HCT116 (cell line): ENCODE measurements around the gene ANKRD18A.

Experiments used
- EZH2 ChIP-seq: fragments of 200-600 bp; sonication (generic); IDR thresholded peaks from 2 replicates; pipeline ENCODE4 v1.6.1; 2017; ENCODE audit warnings: antibody characterized with exemption, mixed run types
- JUND ChIP-seq: IDR thresholded peaks from 2 replicates; pipeline ENCODE4 v1.6.1; 2012
- POLR2A ChIP-seq: IDR thresholded peaks from 2 replicates; pipeline ENCODE4 v1.7.0; 2011; ENCODE audit warnings: borderline replicate concordance; ENCODE audit not compliant: insufficient read depth, insufficient read length; ENCODE audit errors: extremely low read depth
- POLR2AphosphoS5 ChIP-seq: IDR thresholded peaks from 2 replicates; pipeline ENCODE4 v1.6.1; 2011; ENCODE audit warnings: mild to moderate bottlenecking, low read depth, low read length, moderate library complexity
- SP1 ChIP-seq: IDR thresholded peaks from 2 replicates; pipeline ENCODE4 v1.6.1; 2012; ENCODE audit warnings: low read depth
- YY1 ChIP-seq: IDR thresholded peaks from 2 replicates; pipeline ENCODE4 v1.6.1; 2011; ENCODE audit warnings: low read length, low read depth, moderate library complexity, mild to moderate bottlenecking; ENCODE audit not compliant: insufficient replicate concordance; ENCODE audit errors: extremely low read depth
- ZNF274 ChIP-seq: fragments of 200-500 bp; sonication (Bioruptor generic); IDR thresholded peaks from 2 replicates; pipeline ENCODE4 v1.6.1; 2014; ENCODE audit warnings: mild to moderate bottlenecking, low read depth, low read length, inconsistent platforms
- TF ChIP-seq, protein P1 (sequence below): IDR thresholded peaks from 2 replicates; pipeline ENCODE4 v1.6.1; 2012
- TF ChIP-seq, protein P2 (sequence below), 3 experiments: fragments of 200-600 bp in 1 of 3; sonication (generic) in 1 of 3; IDR thresholded peaks in 2 of 3; conservative IDR thresholded peaks in 1 of 3; 2 replicates each; pipeline ENCODE4 v1.5.1; 2012 to 2017; ENCODE audit warnings: low read depth in 2 of 3, low read length in 2 of 3, antibody characterized with exemption in 1 of 3, borderline replicate concordance in 1 of 3, control low read depth in 1 of 3, mild to moderate bottlenecking in 1 of 3, mixed read lengths in 1 of 3, mixed run types in 1 of 3, moderate library complexity in 1 of 3; ENCODE audit not compliant: insufficient read depth in 1 of 3

DNA sequence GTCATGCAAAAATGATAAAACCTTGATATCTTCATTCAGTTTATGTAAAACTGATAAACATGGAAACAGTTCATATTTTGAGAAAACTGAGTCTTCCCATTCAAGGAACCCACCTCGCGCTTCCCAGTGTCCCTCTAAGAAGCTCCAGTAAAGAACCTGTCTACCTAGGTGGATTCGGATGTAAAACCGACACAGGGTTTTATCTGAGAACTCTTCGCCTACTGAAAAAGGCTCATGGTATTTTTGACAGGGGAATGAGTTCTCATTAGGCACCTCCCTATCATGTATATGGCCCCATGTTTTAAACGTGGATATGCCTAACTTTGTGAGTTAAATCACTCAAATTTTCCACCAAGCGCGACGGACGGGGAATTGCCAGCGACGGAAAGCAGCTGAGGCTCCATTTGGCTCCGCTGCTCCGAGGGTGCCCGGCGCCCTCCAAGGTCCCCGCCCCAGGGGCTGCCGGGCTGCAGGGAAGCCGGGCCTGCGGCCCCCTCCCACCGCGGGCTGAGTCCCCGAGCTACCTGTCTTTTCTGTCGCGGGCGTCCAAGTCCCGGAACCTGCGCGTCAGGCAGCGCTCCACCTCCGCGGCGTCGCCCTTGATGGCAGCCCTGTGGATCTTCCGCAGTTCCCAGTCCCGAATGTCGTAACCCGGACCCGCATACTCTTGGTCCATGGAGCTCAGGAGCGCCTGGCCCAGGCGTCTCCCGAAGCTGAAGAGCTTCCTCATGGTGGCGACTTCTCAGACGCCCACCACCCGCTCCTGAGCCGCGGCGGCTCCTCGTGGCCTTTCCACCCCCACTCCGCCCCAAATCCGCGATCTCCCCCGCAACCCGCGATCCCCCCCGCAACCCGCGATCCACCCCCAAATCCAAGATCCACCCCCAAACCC, 594 bp downstream of the ANKRD18A start:
- TF ChIP-seq POLR2AphosphoS5 (no peak), EZH2 (no peak), POLR2A (no peak), YY1 (no peak), SP1 (no peak), JUND (no peak), ZNF274 (no peak)
- TF ChIP-seq, protein P1, sequence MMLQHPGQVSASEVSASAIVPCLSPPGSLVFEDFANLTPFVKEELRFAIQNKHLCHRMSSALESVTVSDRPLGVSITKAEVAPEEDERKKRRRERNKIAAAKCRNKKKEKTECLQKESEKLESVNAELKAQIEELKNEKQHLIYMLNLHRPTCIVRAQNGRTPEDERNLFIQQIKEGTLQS, result no peak
- TF ChIP-seq, protein P2, sequence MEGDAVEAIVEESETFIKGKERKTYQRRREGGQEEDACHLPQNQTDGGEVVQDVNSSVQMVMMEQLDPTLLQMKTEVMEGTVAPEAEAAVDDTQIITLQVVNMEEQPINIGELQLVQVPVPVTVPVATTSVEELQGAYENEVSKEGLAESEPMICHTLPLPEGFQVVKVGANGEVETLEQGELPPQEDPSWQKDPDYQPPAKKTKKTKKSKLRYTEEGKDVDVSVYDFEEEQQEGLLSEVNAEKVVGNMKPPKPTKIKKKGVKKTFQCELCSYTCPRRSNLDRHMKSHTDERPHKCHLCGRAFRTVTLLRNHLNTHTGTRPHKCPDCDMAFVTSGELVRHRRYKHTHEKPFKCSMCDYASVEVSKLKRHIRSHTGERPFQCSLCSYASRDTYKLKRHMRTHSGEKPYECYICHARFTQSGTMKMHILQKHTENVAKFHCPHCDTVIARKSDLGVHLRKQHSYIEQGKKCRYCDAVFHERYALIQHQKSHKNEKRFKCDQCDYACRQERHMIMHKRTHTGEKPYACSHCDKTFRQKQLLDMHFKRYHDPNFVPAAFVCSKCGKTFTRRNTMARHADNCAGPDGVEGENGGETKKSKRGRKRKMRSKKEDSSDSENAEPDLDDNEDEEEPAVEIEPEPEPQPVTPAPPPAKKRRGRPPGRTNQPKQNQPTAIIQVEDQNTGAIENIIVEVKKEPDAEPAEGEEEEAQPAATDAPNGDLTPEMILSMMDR (IDR thresholded peaks at IDR 0.05 in 2 of 3, conservative IDR thresholded peaks at IDR 0.05 in 1 of 3; ENCODE audit: borderline replicate concordance in 1 of 3, insufficient read depth in 1 of 3, low read depth in 2 of 3, low read length in 2 of 3), result no peak
